ENCODE results near the gene KRT8. TPM values are rescaled to one million over a fixed set of nuclear protein-coding genes. Genes with fewer than 3 reads are reported as not detected.

KRT8 gene
- total RNA-seq, 3 donors from 2014 or later: 1,334 to 4,222 (median 3,664) TPM

DNA sequence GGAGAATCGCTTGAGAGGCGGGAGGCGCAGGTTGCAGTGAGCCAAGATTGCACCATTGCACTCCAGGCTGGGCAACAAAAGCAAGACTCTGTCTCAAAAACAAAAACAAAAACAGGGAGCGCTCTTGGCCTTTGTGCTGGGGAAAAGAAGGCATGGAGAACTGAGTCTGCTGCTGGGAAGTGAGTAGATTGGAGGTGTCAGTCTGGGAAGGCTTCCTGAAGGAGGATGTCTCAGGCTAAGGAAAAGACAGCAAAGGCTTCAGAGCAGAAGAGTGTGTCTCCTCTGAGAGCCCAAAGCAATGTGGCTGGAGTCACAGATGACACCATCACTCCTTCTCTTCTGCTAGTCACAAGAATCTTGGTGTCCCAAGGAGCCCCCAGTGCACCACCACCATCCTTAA is 23.1 kb upstream of the KRT8 start:
- H3K36me3 ChIP-seq (ENCODE audit: low read depth): no peaks in the 10 kb centered on the region
- H3K4me3 ChIP-seq: no peak overlapping the region
- peaks cover 31% of the 10 kb centered on the region for H3K4me1 ChIP-seq (ENCODE audit: low read depth)
- TF ChIP-seq, protein P1, sequence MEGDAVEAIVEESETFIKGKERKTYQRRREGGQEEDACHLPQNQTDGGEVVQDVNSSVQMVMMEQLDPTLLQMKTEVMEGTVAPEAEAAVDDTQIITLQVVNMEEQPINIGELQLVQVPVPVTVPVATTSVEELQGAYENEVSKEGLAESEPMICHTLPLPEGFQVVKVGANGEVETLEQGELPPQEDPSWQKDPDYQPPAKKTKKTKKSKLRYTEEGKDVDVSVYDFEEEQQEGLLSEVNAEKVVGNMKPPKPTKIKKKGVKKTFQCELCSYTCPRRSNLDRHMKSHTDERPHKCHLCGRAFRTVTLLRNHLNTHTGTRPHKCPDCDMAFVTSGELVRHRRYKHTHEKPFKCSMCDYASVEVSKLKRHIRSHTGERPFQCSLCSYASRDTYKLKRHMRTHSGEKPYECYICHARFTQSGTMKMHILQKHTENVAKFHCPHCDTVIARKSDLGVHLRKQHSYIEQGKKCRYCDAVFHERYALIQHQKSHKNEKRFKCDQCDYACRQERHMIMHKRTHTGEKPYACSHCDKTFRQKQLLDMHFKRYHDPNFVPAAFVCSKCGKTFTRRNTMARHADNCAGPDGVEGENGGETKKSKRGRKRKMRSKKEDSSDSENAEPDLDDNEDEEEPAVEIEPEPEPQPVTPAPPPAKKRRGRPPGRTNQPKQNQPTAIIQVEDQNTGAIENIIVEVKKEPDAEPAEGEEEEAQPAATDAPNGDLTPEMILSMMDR (IDR thresholded peaks at IDR 0.05): no peak
- no peak for ATAC-seq
- no peak for DNase-seq
- no peaks in the 10 kb centered on the region for H3K9me3 ChIP-seq
- intact Hi-C loops (cut with DNase I, micrococcal nuclease): no loop called here

DNA sequence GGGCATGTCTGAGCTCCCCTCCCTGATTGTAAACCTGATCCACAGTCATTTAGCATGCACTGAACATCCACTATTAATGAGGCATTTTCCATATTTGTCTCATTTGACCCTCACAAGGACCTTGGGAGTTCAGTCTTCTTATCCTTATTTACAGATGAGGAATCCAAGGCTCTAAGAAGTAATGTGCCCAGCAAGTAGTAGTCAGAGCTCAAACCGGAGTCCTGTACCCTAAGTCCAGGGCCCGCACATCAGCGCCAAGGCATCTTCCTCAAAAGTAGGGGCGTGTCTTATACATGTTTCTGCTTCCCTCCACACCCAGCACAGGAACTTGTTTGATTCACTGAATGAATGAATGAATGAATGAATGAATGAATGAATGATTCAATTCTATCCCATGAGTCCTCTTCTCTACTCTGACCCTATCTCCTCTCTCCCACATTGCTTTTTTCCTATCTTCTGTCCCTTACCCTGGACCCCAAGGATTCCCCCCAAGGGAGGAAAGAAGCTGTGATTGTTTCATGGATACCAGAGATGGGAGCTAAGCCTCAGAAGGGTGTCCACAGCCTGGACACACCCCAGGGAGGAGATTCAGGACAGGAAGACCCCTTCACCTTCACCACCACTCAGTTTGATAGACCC is 21.8 kb upstream of the KRT8 start:
- intact Hi-C loops (cut with DNase I, micrococcal nuclease): no loop called here
- DNase-seq (peak in 1 of 3 donors; percentile 53), ATAC-seq (peak; percentile 36)
- H3K9me3 ChIP-seq: no peaks in the 10 kb centered on the region
- no peak overlapping the region for H3K4me3 ChIP-seq
- peaks cover 34% of the 10 kb centered on the region for H3K4me1 ChIP-seq (ENCODE audit: low read depth)
- H3K36me3 ChIP-seq (ENCODE audit: low read depth): no peaks in the 10 kb centered on the region
- TF ChIP-seq, protein P1 (IDR thresholded peaks at IDR 0.05): no peak

DNA sequence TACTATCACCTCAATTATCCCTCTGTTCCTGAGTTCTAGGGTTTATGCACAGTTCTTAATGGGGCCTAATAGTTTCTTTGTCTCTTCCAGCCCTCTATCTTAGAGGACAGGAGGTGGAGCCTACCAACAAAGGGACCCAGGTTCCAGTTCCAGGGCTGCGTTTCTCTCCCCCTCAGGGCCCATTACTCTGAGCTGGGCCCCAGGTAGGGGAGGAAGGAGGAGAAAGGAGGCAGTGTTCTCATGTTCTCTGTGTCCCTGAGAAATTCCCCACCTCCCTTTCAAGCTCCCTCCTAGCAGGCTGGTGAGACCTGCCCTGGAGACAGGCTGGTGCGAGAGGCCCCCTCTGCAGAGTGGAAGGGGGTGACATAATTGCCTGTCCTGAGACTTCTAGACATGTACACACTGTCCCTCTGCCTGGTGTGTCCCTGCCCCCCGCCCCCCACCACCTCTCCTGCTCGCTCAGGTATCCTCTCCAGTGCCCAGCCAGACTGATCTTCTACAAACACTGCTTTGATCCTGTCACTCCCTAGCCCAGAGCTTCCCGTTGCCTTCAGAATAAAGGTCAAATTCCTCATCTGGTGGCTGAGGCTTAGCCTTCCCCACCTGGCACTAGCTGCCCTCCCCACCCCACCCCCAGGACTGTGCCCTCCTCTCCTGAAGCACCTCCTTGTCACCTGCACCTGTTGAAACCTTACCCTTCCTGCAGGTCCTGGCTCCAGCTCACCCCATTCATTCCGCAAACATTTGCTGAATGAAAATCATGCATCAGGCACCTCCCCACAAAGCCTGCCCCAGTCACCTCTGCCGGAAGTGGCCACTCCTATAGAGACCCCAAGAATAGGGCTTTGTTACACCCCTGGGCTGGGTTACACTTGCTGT is 21.1 kb upstream of the KRT8 start:
- Histone ChIP-seq H3K4me1 (ENCODE audit: low read depth) (peaks cover 36% of the 10 kb centered on the region), H3K4me3 (no peak overlapping the region), H3K9me3 (no peaks in the 10 kb centered on the region), H3K36me3 (ENCODE audit: low read depth) (no peaks in the 10 kb centered on the region)
- intact Hi-C loops (cut with DNase I, micrococcal nuclease): no loop called here
- ATAC-seq: peak; percentile 65
- peak; percentile 74 to 76 (median 76) for DNase-seq
- TF ChIP-seq, protein P1 (IDR thresholded peaks at IDR 0.05): no peak

DNA sequence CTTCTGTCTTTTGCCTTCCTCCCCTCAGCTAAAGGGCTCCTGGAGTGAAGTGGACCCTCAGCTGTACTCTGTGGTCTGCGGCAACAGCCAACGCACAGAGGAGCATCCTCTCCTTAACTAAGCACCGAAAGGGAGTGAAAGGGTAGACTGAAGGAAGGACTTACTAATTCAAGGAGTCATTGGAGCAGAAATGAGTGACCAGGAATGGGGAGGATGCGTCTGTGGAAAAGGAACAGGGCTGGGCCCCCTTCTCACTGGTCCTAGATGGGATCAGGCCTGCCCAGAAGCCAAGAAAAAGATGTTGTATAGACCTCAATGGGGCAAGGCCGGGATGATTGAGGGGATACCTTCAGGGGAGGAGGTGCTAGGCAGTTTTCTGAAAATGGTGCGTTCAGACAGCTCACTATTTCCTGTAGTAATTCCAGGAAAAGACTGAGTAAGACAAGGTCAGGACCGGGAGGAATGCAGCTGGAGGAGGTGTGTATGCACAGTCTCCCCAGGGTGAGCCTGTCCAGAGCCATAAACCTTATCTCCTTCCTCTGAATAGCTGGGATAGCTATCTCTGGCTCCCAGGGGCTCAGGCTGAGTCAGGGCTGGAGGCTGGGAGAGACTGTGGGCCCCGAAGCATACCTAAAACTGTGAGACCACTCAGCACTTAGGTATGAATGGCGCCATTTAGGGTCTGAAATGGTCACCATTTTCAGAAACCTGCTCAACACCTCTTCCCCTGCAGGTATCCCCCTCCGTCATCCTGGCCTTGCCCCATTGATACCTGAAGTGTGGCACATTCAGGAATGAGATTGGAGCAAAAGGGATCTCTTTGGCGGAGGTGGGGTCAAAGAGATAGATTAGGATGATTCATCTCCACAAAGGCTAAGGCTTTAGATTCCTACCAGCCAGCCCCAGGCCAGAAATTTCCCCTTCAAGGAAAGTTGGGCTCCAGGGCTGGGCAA is 20.2 kb upstream of the KRT8 start:
- Histone ChIP-seq H3K4me3 (no peak overlapping the region), H3K36me3 (ENCODE audit: low read depth) (no peaks in the 10 kb centered on the region), H3K9me3 (no peaks in the 10 kb centered on the region), H3K4me1 (ENCODE audit: low read depth) (peaks cover 36% of the 10 kb centered on the region)
- ATAC-seq: peak; percentile 63
- TF ChIP-seq, protein P1 (IDR thresholded peaks at IDR 0.05): no peak
- intact Hi-C loops (cut with DNase I, micrococcal nuclease): no loop called here
- DNase-seq: peak in 2 of 3 donors; percentile 65 to 74

DNA sequence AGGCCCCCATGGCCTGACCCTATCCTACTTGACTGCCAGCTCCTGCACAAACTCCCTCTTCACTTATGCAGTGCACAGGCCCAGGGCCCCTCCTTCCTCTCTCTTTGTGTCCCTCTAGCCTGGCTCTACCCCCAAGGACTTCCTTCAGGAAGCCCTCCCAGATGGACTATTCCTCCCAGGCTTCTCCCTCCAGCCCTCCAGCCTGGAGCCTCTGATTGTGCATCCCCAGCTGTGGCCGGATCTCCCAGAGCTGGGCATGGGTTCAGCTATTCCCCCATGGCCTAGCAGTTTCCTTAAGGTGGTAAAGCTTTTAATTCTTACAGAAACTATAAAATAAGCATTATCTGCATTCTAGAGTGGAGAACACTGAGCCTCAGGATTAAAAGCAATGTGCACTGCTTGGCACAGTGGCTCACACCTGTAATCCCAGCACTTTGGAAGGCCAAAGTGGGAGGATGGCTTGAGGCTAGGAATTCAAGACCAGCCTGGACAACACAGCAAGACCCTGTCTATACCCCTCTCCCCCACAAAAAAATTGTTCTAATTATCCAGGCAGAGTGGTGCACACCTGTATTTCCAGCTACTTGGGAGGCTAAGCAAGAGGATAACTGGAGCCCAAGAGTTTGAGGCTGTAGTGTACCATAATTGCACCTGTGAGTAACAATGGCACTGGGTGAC is 16.8 kb upstream of the KRT8 start:
- ATAC-seq (no peak), DNase-seq (no peak)
- intact Hi-C loops (cut with DNase I, micrococcal nuclease): no loop called here
- peaks cover 23% of the 10 kb centered on the region for H3K4me1 ChIP-seq (ENCODE audit: low read depth)
- no peak overlapping the region for H3K4me3 ChIP-seq
- TF ChIP-seq, protein P1 (IDR thresholded peaks at IDR 0.05): no peak
- H3K36me3 ChIP-seq (ENCODE audit: low read depth): no peaks in the 10 kb centered on the region
- no peaks in the 10 kb centered on the region for H3K9me3 ChIP-seq

All from mucosa of descending colon (tissue), 3 donors.